ENCODE measurements around the gene ADISSP. TPM values are rescaled to one million over a fixed set of nuclear protein-coding genes. Genes with fewer than 3 reads are reported as not detected.
A peak's percentile ranks its signal among the peaks of the same experiment; 100 is the strongest.

The ADISSP gene
- total and polyA plus RNA-seq, 10 donors, result 29.4 to 55.5 (median 36.0) TPM

DNA sequence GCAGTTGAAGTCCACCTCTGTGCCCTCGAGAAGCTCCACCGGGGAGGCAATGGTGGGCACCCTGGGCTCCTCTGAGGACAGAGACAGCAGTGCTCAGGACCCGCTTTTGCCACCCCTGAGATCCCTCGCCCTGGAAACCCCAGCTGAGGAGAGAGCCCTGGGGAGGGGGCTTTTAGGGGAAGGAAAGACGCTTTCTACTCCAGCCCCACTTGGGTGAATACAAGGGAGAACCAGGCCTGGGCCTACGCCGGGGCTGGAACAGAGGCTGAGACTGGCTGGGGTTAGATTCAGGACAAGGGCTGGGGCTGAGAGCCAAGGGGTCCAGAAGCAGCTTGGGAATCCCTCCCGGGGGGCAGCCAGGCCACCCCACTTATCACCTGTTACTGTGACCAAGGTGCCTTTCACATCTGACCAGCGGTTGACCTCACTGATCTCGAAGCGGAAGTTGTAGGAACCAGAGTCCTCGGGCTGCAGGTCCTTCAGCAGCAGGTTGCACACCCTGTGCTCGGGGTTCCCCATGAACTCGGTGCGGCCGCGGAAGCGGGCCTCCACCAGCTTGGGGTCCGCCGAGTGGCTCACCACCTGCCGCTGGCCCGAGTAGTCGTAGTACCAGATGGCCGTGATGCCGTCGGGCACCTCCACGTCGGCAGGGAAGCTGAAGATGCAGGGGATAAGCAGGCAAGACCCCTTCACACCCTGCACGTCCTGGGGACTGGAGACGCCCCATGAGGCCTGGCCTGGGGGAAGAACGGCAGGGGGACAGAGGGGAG is 61.4 kb downstream of the ADISSP start:
- Histone ChIP-seq H3K27me3 (replicated peaks in 1 of 7) (peaks cover 0 to 17% (median 0%) of the 10 kb centered on the region in 7 donors), H3K27ac (no peak overlapping the region), H3K36me3 (peaks cover 0 to 14% (median 0%) of the 10 kb centered on the region in 6 donors), H3K4me3 (no peak overlapping the region), H3K9me3 (no peaks in the 10 kb centered on the region), H3K4me1 (peaks cover 6 to 22% (median 15%) of the 10 kb centered on the region in 6 donors)
- intact Hi-C loops (cut with DNase I; ENCODE audit: low total_unique reads), result no loop called here
- 90 to 94% (median 93%) methylated on average over 20 to 31 of the region's 31 CpGs for WGBS, 5 donors
- TF ChIP-seq, protein P1, sequence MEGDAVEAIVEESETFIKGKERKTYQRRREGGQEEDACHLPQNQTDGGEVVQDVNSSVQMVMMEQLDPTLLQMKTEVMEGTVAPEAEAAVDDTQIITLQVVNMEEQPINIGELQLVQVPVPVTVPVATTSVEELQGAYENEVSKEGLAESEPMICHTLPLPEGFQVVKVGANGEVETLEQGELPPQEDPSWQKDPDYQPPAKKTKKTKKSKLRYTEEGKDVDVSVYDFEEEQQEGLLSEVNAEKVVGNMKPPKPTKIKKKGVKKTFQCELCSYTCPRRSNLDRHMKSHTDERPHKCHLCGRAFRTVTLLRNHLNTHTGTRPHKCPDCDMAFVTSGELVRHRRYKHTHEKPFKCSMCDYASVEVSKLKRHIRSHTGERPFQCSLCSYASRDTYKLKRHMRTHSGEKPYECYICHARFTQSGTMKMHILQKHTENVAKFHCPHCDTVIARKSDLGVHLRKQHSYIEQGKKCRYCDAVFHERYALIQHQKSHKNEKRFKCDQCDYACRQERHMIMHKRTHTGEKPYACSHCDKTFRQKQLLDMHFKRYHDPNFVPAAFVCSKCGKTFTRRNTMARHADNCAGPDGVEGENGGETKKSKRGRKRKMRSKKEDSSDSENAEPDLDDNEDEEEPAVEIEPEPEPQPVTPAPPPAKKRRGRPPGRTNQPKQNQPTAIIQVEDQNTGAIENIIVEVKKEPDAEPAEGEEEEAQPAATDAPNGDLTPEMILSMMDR (IDR thresholded peaks at IDR 0.05 in 8 of 11, conservative IDR thresholded peaks at IDR 0.05 in 3 of 11), result no peak
- TF ChIP-seq POLR2A (IDR thresholded peaks at IDR 0.05) (no peak), POLR2AphosphoS5 (IDR thresholded peaks at IDR 0.05) (no peak)
- peak; percentile 69 for DNase-seq

DNA sequence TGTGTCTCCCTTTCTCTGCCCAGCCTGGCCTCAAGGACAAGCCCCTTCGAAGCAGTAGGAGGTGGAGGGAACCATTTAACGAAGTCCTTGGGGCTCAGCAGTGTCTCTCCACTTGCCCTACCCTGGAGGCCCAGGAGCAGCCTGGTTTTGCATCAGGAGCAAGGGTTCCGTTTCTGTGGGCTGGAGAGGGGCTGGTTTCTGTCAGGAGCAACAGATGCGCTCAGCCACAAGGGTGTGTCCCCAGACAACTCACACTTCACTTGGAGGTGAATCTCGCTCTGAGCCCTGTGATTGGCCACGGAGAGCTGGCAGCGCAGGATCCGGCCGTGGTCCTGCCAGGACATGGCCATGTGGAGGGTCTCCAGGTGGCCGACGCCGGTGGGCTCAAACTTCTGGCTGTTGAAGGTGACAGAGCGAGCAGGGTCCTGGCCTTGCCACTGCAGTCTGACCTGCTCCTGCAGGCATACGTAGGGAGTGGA is 62.0 kb downstream of the ADISSP start:
- intact Hi-C loops (cut with DNase I; ENCODE audit: low total_unique reads), result no loop called here
- Histone ChIP-seq H3K27ac (no peak overlapping the region), H3K9me3 (no peaks in the 10 kb centered on the region), H3K4me1 (peaks cover 0 to 16% (median 9%) of the 10 kb centered on the region in 6 donors), H3K4me3 (no peak overlapping the region), H3K27me3 (replicated peaks in 1 of 7) (peaks cover 0 to 10% (median 0%) of the 10 kb centered on the region in 7 donors), H3K36me3 (peaks cover 0 to 14% (median 0%) of the 10 kb centered on the region in 6 donors)
- WGBS, 5 donors, result 77 to 87% (median 85%) methylated on average over 11 to 14 of the region's 14 CpGs
- DNase-seq, result no peak
- TF ChIP-seq, protein P1 (IDR thresholded peaks at IDR 0.05 in 8 of 11, conservative IDR thresholded peaks at IDR 0.05 in 3 of 11), result no peak
- TF ChIP-seq POLR2AphosphoS5 (IDR thresholded peaks at IDR 0.05), result no peak
- TF ChIP-seq POLR2A (IDR thresholded peaks at IDR 0.05), result no peak

DNA sequence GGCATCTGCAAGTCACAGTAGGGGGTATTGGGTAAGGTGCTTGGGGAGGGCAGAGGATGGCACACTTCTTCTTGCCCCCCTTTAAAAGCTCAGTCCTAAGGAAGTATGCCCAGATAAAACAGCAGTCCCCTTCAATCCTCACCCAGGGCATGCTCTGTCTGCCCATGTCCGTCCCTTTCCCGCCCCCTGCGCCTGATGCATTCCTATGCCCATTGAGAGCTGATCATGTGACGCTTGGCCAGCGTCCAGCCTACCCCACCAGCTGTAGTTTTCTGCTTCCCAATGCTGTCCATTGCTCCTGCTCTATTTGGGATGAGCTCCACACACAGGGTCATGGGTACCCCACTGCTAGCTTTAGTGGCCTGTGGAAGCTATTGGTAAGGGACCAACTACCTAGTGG is 63.5 kb downstream of the ADISSP start:
- Histone ChIP-seq H3K27me3 (replicated peaks in 1 of 7) (peaks cover 0 to 6% (median 0%) of the 10 kb centered on the region in 7 donors), H3K36me3 (peaks cover 0 to 14% (median 0%) of the 10 kb centered on the region in 6 donors), H3K4me1 (peaks cover 0 to 2% (median 0%) of the 10 kb centered on the region in 6 donors), H3K4me3 (no peak overlapping the region), H3K9me3 (no peaks in the 10 kb centered on the region), H3K27ac (no peak overlapping the region)
- TF ChIP-seq POLR2A (IDR thresholded peaks at IDR 0.05) (no peak), POLR2AphosphoS5 (IDR thresholded peaks at IDR 0.05) (no peak)
- TF ChIP-seq, protein P1 (IDR thresholded peaks at IDR 0.05 in 8 of 11, conservative IDR thresholded peaks at IDR 0.05 in 3 of 11), result no peak
- intact Hi-C loops (cut with DNase I; ENCODE audit: low total_unique reads), result no loop called here
- WGBS, 5 donors, result 77 to 96% (median 86%) methylated on average over 5 of the region's 5 CpGs
- DNase-seq, result peak; percentile 50

Other genes with a start within 250 kb of the ADISSP start
- not detected for gene GFRA4, start 104.4 kb downstream of the ADISSP start, total RNA-seq
- gene GFRA4, start 104.4 kb downstream of the ADISSP start, polyA plus RNA-seq, result not detected
- gene ADAM33, start 85.7 kb downstream of the ADISSP start, total RNA-seq, result 10 to 100 TPM in 3 of 7 donors, 1 to 10 TPM in 4; 4.0 to 10.7 (median 9.1) TPM
- 10 to 100 TPM in 1 of 3 donors, 1 to 10 TPM in 2; 5.9 to 31.6 (median 9.5) TPM for gene ADAM33, start 85.7 kb downstream of the ADISSP start, polyA plus RNA-seq
- gene SIGLEC1, start 55.2 kb downstream of the ADISSP start, total RNA-seq, result 10 to 100 TPM in 5 of 7 donors, 1 to 10 TPM in 2; 3.0 to 50.2 (median 21.9) TPM
- 10 to 100 TPM in 2 of 3 donors, 1 to 10 TPM in 1; 8.1 to 18.4 (median 11.0) TPM for gene SIGLEC1, start 55.2 kb downstream of the ADISSP start, polyA plus RNA-seq
- 10 to 100 TPM; 12.6 to 74.0 (median 29.9) TPM for gene HSPA12B, start 35.1 kb downstream of the ADISSP start, total RNA-seq
- gene HSPA12B, start 35.1 kb downstream of the ADISSP start, polyA plus RNA-seq, result 10 to 100 TPM in 2 of 3 donors, 1 to 10 TPM in 1; 5.7 to 41.6 (median 21.3) TPM
- not detected for gene SPEF1, start 13.7 kb upstream of the ADISSP start, total RNA-seq
- gene SPEF1, start 13.7 kb upstream of the ADISSP start, polyA plus RNA-seq, result under 1 TPM in 2 of 3 donors, not detected in 1; 0.06 to 0.11 TPM
- 10 to 100 TPM; 41.8 to 84.7 (median 57.9) TPM for gene CENPB, start 19.0 kb upstream of the ADISSP start, total RNA-seq
- 10 to 100 TPM; 24.8 to 56.9 (median 29.3) TPM for gene CENPB, start 19.0 kb upstream of the ADISSP start, polyA plus RNA-seq
- gene CDC25B, start 28.6 kb upstream of the ADISSP start, total RNA-seq, result 10 to 100 TPM; 48.3 to 67.7 (median 55.1) TPM
- 10 to 100 TPM; 22.8 to 45.8 (median 42.9) TPM for gene CDC25B, start 28.6 kb upstream of the ADISSP start, polyA plus RNA-seq
- 10 to 100 TPM; 11.1 to 19.0 (median 17.1) TPM for gene AP5S1, start 52.8 kb upstream of the ADISSP start, total RNA-seq
- 1 to 10 TPM; 5.3 to 9.6 (median 5.6) TPM for gene AP5S1, start 52.8 kb upstream of the ADISSP start, polyA plus RNA-seq
- gene MAVS, start 79.1 kb upstream of the ADISSP start, total RNA-seq, result 10 to 100 TPM; 27.2 to 45.0 (median 41.0) TPM
- 10 to 100 TPM in 1 of 3 donors, 1 to 10 TPM in 2; 4.1 to 18.5 (median 5.2) TPM for gene MAVS, start 79.1 kb upstream of the ADISSP start, polyA plus RNA-seq
- 10 to 100 TPM; 45.5 to 74.4 (median 67.9) TPM for gene PANK2, start 121.6 kb upstream of the ADISSP start, total RNA-seq
- 10 to 100 TPM; 23.0 to 36.2 (median 32.3) TPM for gene PANK2, start 121.6 kb upstream of the ADISSP start, polyA plus RNA-seq
- 10 to 100 TPM; 22.0 to 46.8 (median 30.7) TPM for gene RNF24, start 247.8 kb upstream of the ADISSP start, total RNA-seq
- 1 to 10 TPM; 1.1 to 3.8 (median 1.8) TPM for gene RNF24, start 247.8 kb upstream of the ADISSP start, polyA plus RNA-seq